Measurements from ENCODE around the gene EIF5AL1.
"Not testable (repeated sequence)": the region's sequence is repeated elsewhere in the genome, so short reads cannot be mapped to it uniquely, and the experiment has no call there.

DNA sequence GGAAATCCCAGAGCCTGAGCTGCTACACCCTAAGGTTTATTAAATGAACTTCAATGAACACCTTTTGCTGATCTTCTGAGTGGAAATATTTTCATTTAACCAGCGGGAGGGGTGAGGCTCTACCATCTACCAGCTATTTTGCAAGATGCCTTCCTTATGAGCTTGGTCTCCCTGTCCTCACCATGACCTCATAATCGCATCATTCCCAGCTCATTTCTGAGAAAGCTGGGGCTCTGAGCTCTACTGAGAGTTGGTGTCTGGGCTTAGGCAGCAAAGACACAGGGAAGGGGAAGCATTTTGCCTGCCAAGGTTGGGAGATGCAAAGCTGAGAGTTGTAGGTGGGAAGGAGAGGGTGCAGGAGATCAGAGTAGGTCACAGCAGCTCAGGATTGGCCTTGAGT is 7.8 kb upstream of the EIF5AL1 start:
- TF ChIP-seq, protein P1, sequence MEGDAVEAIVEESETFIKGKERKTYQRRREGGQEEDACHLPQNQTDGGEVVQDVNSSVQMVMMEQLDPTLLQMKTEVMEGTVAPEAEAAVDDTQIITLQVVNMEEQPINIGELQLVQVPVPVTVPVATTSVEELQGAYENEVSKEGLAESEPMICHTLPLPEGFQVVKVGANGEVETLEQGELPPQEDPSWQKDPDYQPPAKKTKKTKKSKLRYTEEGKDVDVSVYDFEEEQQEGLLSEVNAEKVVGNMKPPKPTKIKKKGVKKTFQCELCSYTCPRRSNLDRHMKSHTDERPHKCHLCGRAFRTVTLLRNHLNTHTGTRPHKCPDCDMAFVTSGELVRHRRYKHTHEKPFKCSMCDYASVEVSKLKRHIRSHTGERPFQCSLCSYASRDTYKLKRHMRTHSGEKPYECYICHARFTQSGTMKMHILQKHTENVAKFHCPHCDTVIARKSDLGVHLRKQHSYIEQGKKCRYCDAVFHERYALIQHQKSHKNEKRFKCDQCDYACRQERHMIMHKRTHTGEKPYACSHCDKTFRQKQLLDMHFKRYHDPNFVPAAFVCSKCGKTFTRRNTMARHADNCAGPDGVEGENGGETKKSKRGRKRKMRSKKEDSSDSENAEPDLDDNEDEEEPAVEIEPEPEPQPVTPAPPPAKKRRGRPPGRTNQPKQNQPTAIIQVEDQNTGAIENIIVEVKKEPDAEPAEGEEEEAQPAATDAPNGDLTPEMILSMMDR (conservative IDR thresholded peaks at IDR 0.05; ENCODE audit: low read depth in 2 of 2) = not testable (repeated sequence)
- not testable (repeated sequence) for TF ChIP-seq EZH2phosphoT487 (IDR thresholded peaks at IDR 0.05; ENCODE audit: unreplicated experiment); EZH2 (IDR thresholded peaks at IDR 0.05; ENCODE audit: low read depth, unreplicated experiment); POLR2AphosphoS5 (IDR thresholded peaks at IDR 0.05; ENCODE audit: low read depth); JUNB (IDR thresholded peaks at IDR 0.05; ENCODE audit: unreplicated experiment); CREB1 (CRISPR knock-in tag; IDR thresholded peaks at IDR 0.05; ENCODE audit: low read depth); STAT1 (IDR thresholded peaks at IDR 0.05; ENCODE audit: unreplicated experiment)
- TF ChIP-seq, protein P2, sequence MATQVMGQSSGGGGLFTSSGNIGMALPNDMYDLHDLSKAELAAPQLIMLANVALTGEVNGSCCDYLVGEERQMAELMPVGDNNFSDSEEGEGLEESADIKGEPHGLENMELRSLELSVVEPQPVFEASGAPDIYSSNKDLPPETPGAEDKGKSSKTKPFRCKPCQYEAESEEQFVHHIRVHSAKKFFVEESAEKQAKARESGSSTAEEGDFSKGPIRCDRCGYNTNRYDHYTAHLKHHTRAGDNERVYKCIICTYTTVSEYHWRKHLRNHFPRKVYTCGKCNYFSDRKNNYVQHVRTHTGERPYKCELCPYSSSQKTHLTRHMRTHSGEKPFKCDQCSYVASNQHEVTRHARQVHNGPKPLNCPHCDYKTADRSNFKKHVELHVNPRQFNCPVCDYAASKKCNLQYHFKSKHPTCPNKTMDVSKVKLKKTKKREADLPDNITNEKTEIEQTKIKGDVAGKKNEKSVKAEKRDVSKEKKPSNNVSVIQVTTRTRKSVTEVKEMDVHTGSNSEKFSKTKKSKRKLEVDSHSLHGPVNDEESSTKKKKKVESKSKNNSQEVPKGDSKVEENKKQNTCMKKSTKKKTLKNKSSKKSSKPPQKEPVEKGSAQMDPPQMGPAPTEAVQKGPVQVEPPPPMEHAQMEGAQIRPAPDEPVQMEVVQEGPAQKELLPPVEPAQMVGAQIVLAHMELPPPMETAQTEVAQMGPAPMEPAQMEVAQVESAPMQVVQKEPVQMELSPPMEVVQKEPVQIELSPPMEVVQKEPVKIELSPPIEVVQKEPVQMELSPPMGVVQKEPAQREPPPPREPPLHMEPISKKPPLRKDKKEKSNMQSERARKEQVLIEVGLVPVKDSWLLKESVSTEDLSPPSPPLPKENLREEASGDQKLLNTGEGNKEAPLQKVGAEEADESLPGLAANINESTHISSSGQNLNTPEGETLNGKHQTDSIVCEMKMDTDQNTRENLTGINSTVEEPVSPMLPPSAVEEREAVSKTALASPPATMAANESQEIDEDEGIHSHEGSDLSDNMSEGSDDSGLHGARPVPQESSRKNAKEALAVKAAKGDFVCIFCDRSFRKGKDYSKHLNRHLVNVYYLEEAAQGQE (IDR thresholded peaks at IDR 0.05; ENCODE audit: unreplicated experiment) = not testable (repeated sequence)
